Gastrocnemius medialis (tissue), 4 donors: Measurements from ENCODE around the gene UMAD1. TPM values are rescaled to one million over a fixed set of nuclear protein-coding genes. Genes with fewer than 3 reads are reported as not detected.

ENCODE experiments used
- ATAC-seq, 2 donors: fragments of 150-250 bp; one replicate each; pipeline ENCODE4 v1.9.1; 2016
- DNase-seq, 2 donors: peaks; one replicate each; pipeline ENCODE4 v3.0.0-alpha.2; 2019
- H3K27ac ChIP-seq, 4 donors: fragments of 200-600 bp; sonication (generic); 1 replicate in 1 of 4; 2 replicates in 3 of 4; pipeline ENCODE4 v1.5.1; 2016 to 2018; ENCODE audit warnings: mild to moderate bottlenecking in 2 of 4, moderate library complexity in 1 of 4
- H3K27me3 ChIP-seq, 3 donors: fragments of 200-600 bp; sonication (generic) in 2 of 3; 1 replicate in 1 of 3; 2 replicates in 2 of 3; pipeline versions ENCODE4 v1.5.1 to v1.6.0; 2016 to 2019; ENCODE audit warnings: mild to moderate bottlenecking in 1 of 3, moderate library complexity in 1 of 3
- H3K36me3 ChIP-seq, 2 donors: fragments of 200-600 bp; sonication (generic) in 1 of 2; one replicate each; pipeline ENCODE4 v1.5.1; 2017 to 2018
- H3K4me1 ChIP-seq, 2 donors: fragments of 200-600 bp; sonication (generic) in 1 of 2; one replicate each; pipeline ENCODE4 v1.5.1; 2016 to 2017; ENCODE audit warnings: mild to moderate bottlenecking in 2 of 2
- H3K4me3 ChIP-seq, 4 donors: fragments of 200-600 bp; sonication (generic) in 3 of 4; 1 replicate in 1 of 4; 2 replicates in 3 of 4; pipeline ENCODE4 v1.5.1; 2016 to 2019; ENCODE audit warnings: mild to moderate bottlenecking in 2 of 4
- H3K9me3 ChIP-seq, 3 donors: fragments of 200-600 bp; sonication (generic) in 2 of 3; 1 replicate in 1 of 3; 2 replicates in 2 of 3; pipeline ENCODE4 v1.5.1; 2016 to 2019
- POLR2A ChIP-seq, 2 donors: fragments of 450-650 bp; IDR thresholded peaks; one replicate each; pipeline ENCODE4 v1.6.1; 2017; ENCODE audit warnings: antibody characterized with exemption in 2 of 2, mild to moderate bottlenecking in 2 of 2, moderate library complexity in 2 of 2
- in situ Hi-C, 4 donors: fragments of 200-750 bp; cut with MboI; loops; one replicate each; pipeline versions ENCODE4 v1.15.0 to v1.8.0; 2017; ENCODE audit warnings: low sequenced_read_pairs in 4 of 4
- intact Hi-C: fragments of 100-400 bp; cut with DNase I; formaldehyde crosslinking; loops from one replicate; pipeline ENCODE4 v1.15.1; 2023; ENCODE audit warnings: low total_unique reads
- total RNA-seq, 4 donors: library from RNA; depleted of rRNA; stranded (reverse); fragments of >200 nt; gene quantifications; one replicate each; pipeline versions ENCODE4 v1.1.0 to v1.2.3, GENCODE V29; 2016
- TF ChIP-seq, protein P1 (sequence below), 5 experiments: fragments of 450-650 bp in 3 of 5; fragments of 200-600 bp in 2 of 5; sonication (generic) in 2 of 5; IDR thresholded peaks in 4 of 5; conservative IDR thresholded peaks in 1 of 5; 1 replicate in 4 of 5; 2 replicates in 1 of 5; pipeline ENCODE4 v1.5.1; 2016 to 2019; ENCODE audit warnings: antibody characterized with exemption in 5 of 5, mild to moderate bottlenecking in 3 of 5, moderate library complexity in 3 of 5

The UMAD1 gene
- total RNA-seq, 4 donors from 2014 or later: 10.2 to 16.0 (median 11.1) TPM

DNA sequence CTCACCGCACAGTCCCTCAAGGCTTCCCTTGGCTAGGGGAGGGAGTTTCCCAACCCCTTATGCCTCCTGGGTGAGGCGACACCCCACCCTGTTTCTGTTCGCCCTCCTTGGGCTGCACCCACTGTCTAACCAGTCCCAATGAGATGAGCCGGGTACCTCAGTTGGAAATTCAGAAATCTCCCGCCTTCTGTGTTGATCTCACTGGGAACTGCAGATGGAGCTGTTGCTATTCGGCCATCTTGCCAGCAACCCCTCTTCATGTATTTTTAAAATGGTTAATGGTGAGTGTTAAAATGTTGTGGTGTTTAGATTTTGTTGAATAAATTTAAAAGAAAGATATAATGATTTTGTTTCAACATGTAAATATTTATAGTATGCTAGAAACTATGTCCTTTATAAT lies 22.0 kb downstream of the UMAD1 start:
- H3K9me3 ChIP-seq: no peaks in the 10 kb centered on the region
- H3K27ac ChIP-seq: no peak overlapping the region
- in situ Hi-C loops: loop anchor here in 2 of 4 donors (10.0 to 25.0 kb wide), 2 partner anchors 532 to 550 kb away; no protein-coding TSS in a partner anchor
- ATAC-seq (no peak), DNase-seq (no peak)
- no peaks in the 10 kb centered on the region for H3K4me1 ChIP-seq
- no peak overlapping the region for H3K4me3 ChIP-seq
- intact Hi-C loops: no loop called here
- no peaks in the 10 kb centered on the region for H3K27me3 ChIP-seq
- no peaks in the 10 kb centered on the region for H3K36me3 ChIP-seq
- no peak for TF ChIP-seq POLR2A (IDR thresholded peaks at IDR 0.05)
- TF ChIP-seq, protein P1, sequence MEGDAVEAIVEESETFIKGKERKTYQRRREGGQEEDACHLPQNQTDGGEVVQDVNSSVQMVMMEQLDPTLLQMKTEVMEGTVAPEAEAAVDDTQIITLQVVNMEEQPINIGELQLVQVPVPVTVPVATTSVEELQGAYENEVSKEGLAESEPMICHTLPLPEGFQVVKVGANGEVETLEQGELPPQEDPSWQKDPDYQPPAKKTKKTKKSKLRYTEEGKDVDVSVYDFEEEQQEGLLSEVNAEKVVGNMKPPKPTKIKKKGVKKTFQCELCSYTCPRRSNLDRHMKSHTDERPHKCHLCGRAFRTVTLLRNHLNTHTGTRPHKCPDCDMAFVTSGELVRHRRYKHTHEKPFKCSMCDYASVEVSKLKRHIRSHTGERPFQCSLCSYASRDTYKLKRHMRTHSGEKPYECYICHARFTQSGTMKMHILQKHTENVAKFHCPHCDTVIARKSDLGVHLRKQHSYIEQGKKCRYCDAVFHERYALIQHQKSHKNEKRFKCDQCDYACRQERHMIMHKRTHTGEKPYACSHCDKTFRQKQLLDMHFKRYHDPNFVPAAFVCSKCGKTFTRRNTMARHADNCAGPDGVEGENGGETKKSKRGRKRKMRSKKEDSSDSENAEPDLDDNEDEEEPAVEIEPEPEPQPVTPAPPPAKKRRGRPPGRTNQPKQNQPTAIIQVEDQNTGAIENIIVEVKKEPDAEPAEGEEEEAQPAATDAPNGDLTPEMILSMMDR (IDR thresholded peaks at IDR 0.05 in 4 of 5, conservative IDR thresholded peaks at IDR 0.05 in 1 of 5): no peak

DNA sequence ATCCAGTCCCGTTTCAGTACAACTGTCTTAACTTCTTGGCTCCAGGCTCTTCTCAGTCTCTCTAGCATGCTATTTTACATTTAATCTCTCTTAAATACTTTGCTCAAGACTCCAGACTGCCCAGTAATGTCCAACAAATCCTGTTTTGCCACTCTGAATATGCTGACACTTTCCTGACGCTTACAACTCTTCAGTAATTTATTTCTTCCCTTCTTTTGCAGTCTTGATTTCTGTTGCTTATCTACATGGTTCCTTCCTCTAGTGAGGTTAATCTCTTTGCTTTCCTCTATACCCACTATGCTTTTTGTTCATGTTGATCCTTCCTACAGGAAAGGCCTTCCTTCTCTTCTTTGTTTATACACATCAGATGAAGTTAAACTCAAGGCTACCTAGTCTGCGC lies 23.7 kb downstream of the UMAD1 start:
- TF ChIP-seq, protein P1 (IDR thresholded peaks at IDR 0.05 in 4 of 5, conservative IDR thresholded peaks at IDR 0.05 in 1 of 5): no peak
- no peak for TF ChIP-seq POLR2A (IDR thresholded peaks at IDR 0.05)
- intact Hi-C loops: no loop called here
- in situ Hi-C loops: loop anchor here in 2 of 4 donors (10.0 to 25.0 kb wide), 2 partner anchors 531 to 548 kb away; no protein-coding TSS in a partner anchor

DNA sequence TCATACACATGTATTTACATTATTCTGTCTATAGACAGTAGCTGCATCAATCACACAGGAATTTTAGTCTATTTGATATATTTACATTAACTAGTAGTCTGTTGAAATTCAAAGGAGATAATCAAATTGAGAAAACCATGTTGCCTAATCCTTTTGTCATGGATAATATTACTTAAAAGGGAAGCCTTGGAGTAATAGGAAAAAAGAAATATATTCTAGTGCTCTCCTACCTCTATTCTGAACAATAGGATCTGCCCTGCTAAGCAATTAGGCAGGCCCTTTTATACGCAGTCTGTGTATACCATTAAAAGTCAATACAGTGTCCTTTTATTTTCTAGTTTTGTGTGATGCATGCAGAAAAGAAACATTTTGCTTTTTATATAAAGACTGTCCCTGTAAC lies 24.5 kb downstream of the UMAD1 start:
- intact Hi-C loops (no loop called here), in situ Hi-C loops (loop anchor here in 2 of 4 donors (10.0 to 25.0 kb wide), 2 partner anchors 530 to 547 kb away; no protein-coding TSS in a partner anchor)

More for the DNA sequence above, 23.7 kb downstream of the UMAD1 start:
- H3K36me3 ChIP-seq: no peaks in the 10 kb centered on the region
- no peaks in the 10 kb centered on the region for H3K4me1 ChIP-seq
- H3K27me3 ChIP-seq: no peaks in the 10 kb centered on the region
- H3K4me3 ChIP-seq: no peak overlapping the region
- DNase-seq: no peak
- no peak overlapping the region for H3K27ac ChIP-seq
- H3K9me3 ChIP-seq: no peaks in the 10 kb centered on the region
- ATAC-seq: no peak

DNA sequence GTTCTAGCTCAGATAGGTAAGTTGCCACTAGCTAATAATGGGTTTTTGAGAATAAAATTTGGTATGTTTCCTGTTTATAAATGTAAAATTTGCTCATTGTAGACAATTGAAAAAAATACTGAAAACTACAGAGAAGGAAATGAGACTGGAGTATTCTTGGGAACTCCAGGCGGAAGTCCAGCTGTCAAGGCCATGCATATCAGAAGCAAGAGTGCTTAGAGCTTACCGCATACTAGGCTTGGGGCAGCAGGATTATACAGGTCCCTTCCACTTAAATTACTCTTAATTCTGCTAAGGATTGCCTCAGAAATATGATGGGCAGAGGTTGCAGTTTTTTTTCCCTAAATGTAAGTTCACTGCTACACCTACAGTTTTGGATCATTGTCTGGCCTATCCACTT lies 26.6 kb downstream of the UMAD1 start:
- Histone ChIP-seq H3K27me3 (no peaks in the 10 kb centered on the region), H3K9me3 (no peaks in the 10 kb centered on the region), H3K4me1 (no peaks in the 10 kb centered on the region), H3K4me3 (no peak overlapping the region), H3K36me3 (no peaks in the 10 kb centered on the region), H3K27ac (no peak overlapping the region)
- ATAC-seq (no peak), DNase-seq (no peak)
- in situ Hi-C loops (loop anchor here in 2 of 4 donors (10.0 to 25.0 kb wide), 2 partner anchors 528 to 545 kb away; no protein-coding TSS in a partner anchor), intact Hi-C loops (no loop called here)
- TF ChIP-seq POLR2A (IDR thresholded peaks at IDR 0.05): no peak
- TF ChIP-seq, protein P1 (IDR thresholded peaks at IDR 0.05 in 4 of 5, conservative IDR thresholded peaks at IDR 0.05 in 1 of 5): no peak

More for the DNA sequence above, 24.5 kb downstream of the UMAD1 start:
- TF ChIP-seq, protein P1 (IDR thresholded peaks at IDR 0.05 in 4 of 5, conservative IDR thresholded peaks at IDR 0.05 in 1 of 5): no peak
- no peak for TF ChIP-seq POLR2A (IDR thresholded peaks at IDR 0.05)
- ATAC-seq: no peak
- H3K27ac ChIP-seq: no peak overlapping the region
- no peaks in the 10 kb centered on the region for H3K27me3 ChIP-seq
- H3K9me3 ChIP-seq: no peaks in the 10 kb centered on the region
- no peaks in the 10 kb centered on the region for H3K4me1 ChIP-seq
- H3K36me3 ChIP-seq: no peaks in the 10 kb centered on the region
- no peak overlapping the region for H3K4me3 ChIP-seq
- no peak for DNase-seq

DNA sequence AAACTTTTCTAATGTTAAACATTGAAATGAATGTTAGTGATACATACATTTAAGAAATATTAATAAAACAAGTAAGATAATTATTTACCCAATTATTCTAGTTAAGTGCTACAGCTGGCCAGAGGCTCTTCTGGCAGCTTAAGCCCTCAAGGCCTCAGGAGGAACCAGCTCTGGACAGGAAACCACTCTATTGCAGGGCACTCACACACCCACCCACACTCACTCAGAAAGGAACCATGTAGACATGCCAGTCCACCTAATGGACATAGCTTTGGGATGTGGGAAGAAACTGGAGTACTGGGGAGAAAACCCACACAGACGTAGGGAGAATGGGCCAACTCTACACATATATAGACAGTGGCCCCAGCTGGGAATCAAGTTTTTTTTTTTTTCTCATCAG lies 28.2 kb downstream of the UMAD1 start:
- Histone ChIP-seq H3K36me3 (no peaks in the 10 kb centered on the region), H3K27ac (no peak overlapping the region), H3K4me1 (peaks cover 0 to 4% of the 10 kb centered on the region in 2 donors), H3K27me3 (no peaks in the 10 kb centered on the region), H3K9me3 (no peaks in the 10 kb centered on the region), H3K4me3 (no peak overlapping the region)
- ATAC-seq: no peak
- no peak for DNase-seq
- TF ChIP-seq POLR2A (IDR thresholded peaks at IDR 0.05): no peak
- TF ChIP-seq, protein P1 (IDR thresholded peaks at IDR 0.05 in 4 of 5, conservative IDR thresholded peaks at IDR 0.05 in 1 of 5): no peak
- in situ Hi-C loops (loop anchor here in 2 of 4 donors (10.0 to 25.0 kb wide), 2 partner anchors 526 to 544 kb away; no protein-coding TSS in a partner anchor), intact Hi-C loops (no loop called here)
